ENCODE results near the gene LAMC3.

The LAMC3 gene

DNA sequence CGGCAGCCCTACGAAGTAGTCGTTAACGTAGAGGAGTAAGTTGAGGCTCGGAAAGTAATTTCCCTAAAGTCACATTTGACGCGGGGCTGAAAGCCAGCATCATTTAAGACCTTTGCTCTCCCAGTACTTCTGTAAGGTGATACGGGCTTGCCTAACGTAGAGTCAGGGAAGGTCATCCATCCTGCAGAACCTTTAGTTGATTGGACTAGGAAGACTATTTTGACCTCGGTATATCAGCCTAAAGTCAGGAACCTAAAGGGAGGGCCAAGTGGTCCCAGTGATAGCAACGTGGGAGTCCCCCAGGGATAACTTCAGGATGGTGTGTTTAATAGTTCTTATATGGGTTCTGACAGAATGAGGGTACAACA lies 117.1 kb downstream of the LAMC3 start:
- DNase-seq = no peak

DNA sequence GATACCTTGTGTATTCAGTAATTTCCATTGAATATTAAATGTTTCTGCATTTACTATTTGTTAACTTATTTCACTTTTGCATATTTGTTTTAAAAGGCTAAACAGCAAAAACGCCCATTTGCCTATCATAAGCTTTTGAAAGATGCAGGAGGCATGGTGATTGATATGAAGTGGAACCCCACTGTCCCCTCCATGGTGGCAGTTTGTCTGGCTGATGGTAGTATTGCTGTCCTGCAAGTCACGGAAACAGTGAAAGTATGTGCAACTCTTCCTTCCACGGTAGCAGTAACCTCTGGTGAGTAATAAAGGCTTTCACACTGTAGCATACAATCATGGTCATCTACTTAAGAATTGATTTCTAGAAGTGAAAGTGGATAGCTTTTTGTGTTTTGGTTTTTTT lies 120.2 kb downstream of the LAMC3 start:
- no peak for DNase-seq

DNA sequence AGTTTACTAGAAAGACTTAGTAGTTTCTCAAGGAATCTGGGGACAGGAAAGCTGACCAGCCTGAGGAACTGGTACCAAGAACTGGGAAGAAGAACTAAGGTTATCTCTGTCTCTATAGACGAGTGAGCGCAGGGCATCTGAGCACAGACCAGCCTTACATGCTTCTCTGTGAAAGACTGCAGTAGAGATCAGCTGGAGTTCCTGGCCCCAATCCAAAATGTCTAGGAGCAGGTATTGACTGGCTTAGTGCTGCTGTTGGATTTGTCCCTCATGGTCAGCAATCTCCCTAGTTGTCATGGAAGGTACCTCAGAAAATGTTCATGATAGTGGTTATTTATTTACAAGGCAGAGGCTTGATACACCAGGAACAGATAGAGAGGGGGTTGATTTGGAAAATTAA lies 129.7 kb downstream of the LAMC3 start:
- DNase-seq = no peak

DNA sequence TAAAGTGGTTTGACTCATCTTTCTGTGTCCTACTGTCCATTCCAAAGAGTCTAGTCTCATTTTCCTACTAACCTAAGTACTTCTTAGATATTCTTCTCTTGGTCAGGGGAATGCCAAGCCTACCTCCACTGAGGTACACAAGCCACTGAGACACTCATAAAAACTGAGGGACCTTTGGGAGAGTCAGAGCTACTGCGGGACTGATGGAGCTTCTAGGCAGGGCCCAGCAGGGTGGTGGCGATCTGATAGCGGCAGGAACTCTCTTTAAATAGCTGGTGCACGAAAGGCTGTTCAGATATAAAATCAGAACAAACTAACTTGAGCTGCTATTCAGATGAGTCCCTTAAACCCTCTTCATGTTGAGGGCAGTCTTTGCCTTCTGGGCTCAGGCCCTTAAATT lies 131.1 kb downstream of the LAMC3 start:
- DNase-seq = no peak

GRCh38 chr9:131140550-131140949 lies 131.6 kb downstream of the LAMC3 start:
- no peak for DNase-seq

DNA sequence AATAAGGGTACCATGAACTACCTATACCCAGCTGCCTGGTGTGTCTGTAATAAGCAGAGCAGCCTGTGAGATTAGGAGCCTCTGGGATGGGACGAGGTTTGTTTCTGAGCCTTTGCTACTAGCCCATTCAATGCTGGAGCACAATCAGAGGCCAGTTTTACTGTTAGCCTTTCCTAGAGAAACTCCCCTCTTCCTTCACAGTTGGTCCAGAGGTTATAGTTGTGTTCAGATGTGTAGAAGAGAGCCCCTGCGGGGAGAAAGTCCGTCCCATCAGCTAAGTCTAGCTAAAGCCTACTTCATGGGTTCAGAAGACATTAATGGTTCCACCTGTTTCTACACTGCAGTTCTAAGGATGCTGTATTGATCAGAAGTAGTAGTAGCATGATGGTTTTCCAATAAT lies 133.2 kb downstream of the LAMC3 start:
- no peak for DNase-seq

Measured in activated naive CD4-positive, alpha-beta T cell treated with anti-CD3 and anti-CD28 coated beads, Interleukin-2, amount 50 U/mL, for 16 hours (primary cell).